ENCODE results near the gene TMEM135.
"Not testable (repeated sequence)": the region's sequence is repeated elsewhere in the genome, so short reads cannot be mapped to it uniquely, and the experiment has no call there.

TMEM135 gene

GRCh38 chr11:87022738-87023137 lies 15.0 kb upstream of the TMEM135 start:
- no peak overlapping the region for H3K4me3 ChIP-seq (ENCODE audit: low read depth, low read length, poor library complexity, severe bottlenecking)
- H3F3A ChIP-seq (ENCODE audit: insufficient read depth, low read length): no peaks in the 10 kb centered on the region
- H3K9me3 ChIP-seq (ENCODE audit: low read length): no peaks in the 10 kb centered on the region
- no peaks in the 10 kb centered on the region for H3K4me1 ChIP-seq (ENCODE audit: insufficient read depth, low read length, severe bottlenecking)
- H3K27ac ChIP-seq (ENCODE audit: low read depth, low read length, poor library complexity, severe bottlenecking): no peak overlapping the region
- no peaks in the 10 kb centered on the region; the same call in 1 of the 2 replicates for H3K9me2 ChIP-seq (ENCODE audit: low read depth, low read length)
- TF ChIP-seq CTCF (IDR thresholded peaks at IDR 0.05; ENCODE audit: low read length) (no peak), EZH2 (IDR thresholded peaks at IDR 0.05; ENCODE audit: borderline replicate concordance, low read length) (no peak)
- H3K79me2 ChIP-seq (ENCODE audit: insufficient read depth, low read length): no peaks in the 10 kb centered on the region
- H3K4me2 ChIP-seq (ENCODE audit: low read length): no peak overlapping the region
- no peaks in the 10 kb centered on the region for H3K27me3 ChIP-seq (ENCODE audit: insufficient read depth, low read length)
- no peaks in the 10 kb centered on the region for H4K20me1 ChIP-seq (ENCODE audit: insufficient read depth, low read length)
- H3K9ac ChIP-seq (ENCODE audit: low read length): no peak overlapping the region
- no peak overlapping the region for H2AFZ ChIP-seq (ENCODE audit: low read length)
- no peaks in the 10 kb centered on the region for H3K36me3 ChIP-seq (ENCODE audit: insufficient read depth, low read length)

GRCh38 chr11:87026415-87026814 lies 11.3 kb upstream of the TMEM135 start:
- not testable (repeated sequence) for H3K27ac ChIP-seq (ENCODE audit: low read depth, low read length, poor library complexity, severe bottlenecking); H3K4me3 ChIP-seq (ENCODE audit: low read depth, low read length, poor library complexity, severe bottlenecking); H4K20me1 ChIP-seq (ENCODE audit: insufficient read depth, low read length); H3K36me3 ChIP-seq (ENCODE audit: insufficient read depth, low read length); H3F3A ChIP-seq (ENCODE audit: insufficient read depth, low read length); H3K27me3 ChIP-seq (ENCODE audit: insufficient read depth, low read length); H3K9me3 ChIP-seq (ENCODE audit: low read length); H3K9ac ChIP-seq (ENCODE audit: low read length); H2AFZ ChIP-seq (ENCODE audit: low read length); H3K79me2 ChIP-seq (ENCODE audit: insufficient read depth, low read length); H3K9me2 ChIP-seq (ENCODE audit: low read depth, low read length); H3K4me2 ChIP-seq (ENCODE audit: low read length); H3K4me1 ChIP-seq (ENCODE audit: insufficient read depth, low read length, severe bottlenecking)

GRCh38 chr11:87030458-87031054 lies 7.2 kb upstream of the TMEM135 start:
- H4K20me1 ChIP-seq (ENCODE audit: insufficient read depth, low read length): no peaks in the 10 kb centered on the region
- H3K27ac ChIP-seq (ENCODE audit: low read depth, low read length, poor library complexity, severe bottlenecking): no peak overlapping the region
- no peaks in the 10 kb centered on the region for H3K27me3 ChIP-seq (ENCODE audit: insufficient read depth, low read length)
- TF ChIP-seq CTCF (IDR thresholded peaks at IDR 0.05; ENCODE audit: low read length): no peak
- TF ChIP-seq EZH2 (IDR thresholded peaks at IDR 0.05; ENCODE audit: borderline replicate concordance, low read length): no peak
- H3F3A ChIP-seq (ENCODE audit: insufficient read depth, low read length): no peaks in the 10 kb centered on the region
- no peaks in the 10 kb centered on the region for H3K9me3 ChIP-seq (ENCODE audit: low read length)
- no peaks in the 10 kb centered on the region for H3K9me2 ChIP-seq (ENCODE audit: low read depth, low read length)
- no peak overlapping the region for H2AFZ ChIP-seq (ENCODE audit: low read length)
- no peaks in the 10 kb centered on the region for H3K4me1 ChIP-seq (ENCODE audit: insufficient read depth, low read length, severe bottlenecking)
- no peak overlapping the region for H3K9ac ChIP-seq (ENCODE audit: low read length)
- H3K4me3 ChIP-seq (ENCODE audit: low read depth, low read length, poor library complexity, severe bottlenecking): no peak overlapping the region
- H3K36me3 ChIP-seq (ENCODE audit: insufficient read depth, low read length): no peaks in the 10 kb centered on the region
- no peaks in the 10 kb centered on the region for H3K79me2 ChIP-seq (ENCODE audit: insufficient read depth, low read length)
- peak overlapping the region; percentile 34; the same call in 1 of the 2 replicates for H3K4me2 ChIP-seq (ENCODE audit: low read length)
